Measurements from ENCODE around the gene IRF9.

Gene IRF9

GRCh38 chr14:24177891-24178290, 16.8 kb downstream of the IRF9 start:
- no peak for DNase-seq (ENCODE audit: low read depth in 2 of 2)

- DNase-seq (ENCODE audit: low read depth in 2 of 2) = no peak
Observed at GRCh38 chr14:24178399-24179178, 17.5 kb downstream of the IRF9 start.

- no peak for DNase-seq (ENCODE audit: low read depth in 2 of 2)
Observed at GRCh38 chr14:24179294-24179960, 18.4 kb downstream of the IRF9 start.

DNA sequence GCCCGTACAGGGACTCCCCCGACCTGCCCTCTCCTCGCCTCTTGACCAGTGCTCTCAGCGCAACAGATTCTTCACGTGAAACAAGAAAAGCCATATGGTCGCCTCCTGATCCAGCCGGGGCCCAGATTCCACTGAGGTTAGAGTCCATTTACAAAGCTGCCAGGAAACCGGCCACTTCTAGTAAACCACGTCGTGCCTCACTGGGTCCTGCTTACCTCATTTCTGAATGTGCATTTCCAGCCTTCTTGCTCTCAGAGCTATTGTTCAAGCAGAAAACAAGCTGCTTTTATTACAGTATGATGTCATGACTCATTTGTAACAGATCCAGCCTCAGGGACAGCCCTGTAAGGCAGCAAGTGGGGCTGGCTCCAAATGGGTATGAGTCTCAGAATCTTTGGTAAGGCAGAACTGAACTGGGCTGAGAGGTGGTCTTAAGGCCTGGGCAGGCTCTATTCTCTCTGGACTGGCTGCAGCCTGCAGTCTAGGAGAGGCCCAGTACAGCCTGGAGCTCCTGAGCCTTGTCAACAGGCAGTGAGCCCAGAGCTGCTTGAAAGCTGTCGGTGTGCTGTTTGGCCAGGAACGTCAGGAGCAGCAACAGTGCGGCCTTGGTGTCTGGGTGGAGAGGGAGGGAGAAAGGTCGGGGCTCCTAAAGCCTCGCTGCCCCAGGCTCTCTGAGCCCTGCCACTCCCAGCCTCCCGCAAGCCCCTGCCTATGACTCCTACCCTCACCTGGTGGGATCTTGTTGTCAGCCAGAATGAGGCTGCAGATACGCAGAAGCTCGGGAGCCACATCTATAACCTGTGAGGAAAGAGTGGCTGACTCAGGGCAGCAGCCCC, 19.1 kb downstream of the IRF9 start:
- peak in 1 of 2 experiments; percentile 20 for DNase-seq (ENCODE audit: low read depth in 2 of 2)

DNA sequence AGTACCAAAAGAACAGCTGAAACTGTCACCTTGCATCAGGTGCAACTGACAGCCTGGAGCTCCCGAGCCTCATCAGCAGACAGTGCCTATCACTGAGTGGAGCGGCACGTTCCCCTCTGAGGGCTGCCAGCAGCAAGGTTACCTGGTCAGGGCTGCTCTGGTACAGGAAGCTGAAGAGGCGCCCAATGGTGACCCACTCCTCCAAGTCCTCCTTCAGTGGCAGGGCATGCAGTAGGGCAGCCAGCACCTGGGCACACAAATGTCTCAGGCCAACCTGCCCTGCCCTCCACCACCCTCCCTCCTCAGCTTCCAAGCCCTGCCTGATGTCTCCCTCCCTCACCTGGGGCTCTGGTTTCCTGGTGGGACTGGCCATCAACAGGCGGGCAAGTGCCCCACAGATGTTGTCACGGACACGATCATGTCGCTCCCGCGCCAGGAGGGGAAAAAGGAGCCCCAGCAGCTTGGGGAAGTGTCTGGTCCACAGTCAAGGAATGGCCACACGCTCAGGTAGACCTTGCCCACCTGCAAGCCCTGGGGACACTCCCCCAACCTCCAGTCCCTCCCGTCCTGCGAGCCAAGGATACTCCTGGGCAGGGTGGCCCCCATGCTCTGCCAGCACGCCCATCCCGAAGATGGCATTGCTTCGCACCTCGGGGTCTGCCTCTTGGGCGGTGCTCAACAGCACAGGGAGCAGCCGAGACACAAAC, 20.5 kb downstream of the IRF9 start:
- no peak for DNase-seq (ENCODE audit: low read depth in 2 of 2)

DNA sequence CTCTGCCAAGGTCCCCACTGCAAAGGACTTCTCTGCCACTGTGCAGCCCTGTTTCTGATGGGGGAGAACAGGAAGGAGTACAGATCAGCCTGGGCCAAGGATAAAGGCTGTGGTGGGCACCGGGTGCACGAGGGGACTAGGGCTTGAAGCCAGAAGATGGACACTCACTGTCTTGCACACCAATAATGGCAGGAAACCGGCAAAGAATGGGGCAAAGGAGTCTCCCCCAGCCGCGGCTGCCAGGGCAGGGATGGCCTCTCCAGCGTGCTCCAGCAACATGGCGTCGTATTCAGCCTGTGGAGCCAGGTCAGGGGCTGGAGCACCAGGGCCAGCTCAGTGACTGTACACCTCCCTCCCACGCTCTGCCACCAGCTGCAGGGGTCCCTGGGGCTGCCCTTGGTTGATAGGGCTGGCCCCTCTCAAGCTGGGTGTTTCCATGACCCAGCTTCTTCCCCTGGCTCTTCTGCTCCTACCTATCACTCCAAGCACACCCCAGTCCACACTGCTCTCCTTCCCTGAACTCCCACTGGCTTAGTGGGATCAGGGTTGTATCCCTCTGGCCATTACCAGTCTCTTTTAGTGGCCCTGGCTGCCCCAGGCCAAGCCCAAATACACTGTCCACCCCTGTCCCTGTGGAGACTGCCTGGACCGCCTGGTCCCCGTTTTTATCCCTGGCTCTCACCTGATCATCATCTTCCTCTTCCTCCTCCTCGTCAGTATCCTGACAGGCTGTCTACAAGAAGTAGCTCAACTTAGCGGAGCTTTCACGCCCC, 21.2 kb downstream of the IRF9 start:
- DNase-seq (ENCODE audit: low read depth in 2 of 2) = no peak

- no peak for DNase-seq (ENCODE audit: low read depth in 2 of 2)
Observed at GRCh38 chr14:24183014-24183481, 22.0 kb downstream of the IRF9 start.

DNA sequence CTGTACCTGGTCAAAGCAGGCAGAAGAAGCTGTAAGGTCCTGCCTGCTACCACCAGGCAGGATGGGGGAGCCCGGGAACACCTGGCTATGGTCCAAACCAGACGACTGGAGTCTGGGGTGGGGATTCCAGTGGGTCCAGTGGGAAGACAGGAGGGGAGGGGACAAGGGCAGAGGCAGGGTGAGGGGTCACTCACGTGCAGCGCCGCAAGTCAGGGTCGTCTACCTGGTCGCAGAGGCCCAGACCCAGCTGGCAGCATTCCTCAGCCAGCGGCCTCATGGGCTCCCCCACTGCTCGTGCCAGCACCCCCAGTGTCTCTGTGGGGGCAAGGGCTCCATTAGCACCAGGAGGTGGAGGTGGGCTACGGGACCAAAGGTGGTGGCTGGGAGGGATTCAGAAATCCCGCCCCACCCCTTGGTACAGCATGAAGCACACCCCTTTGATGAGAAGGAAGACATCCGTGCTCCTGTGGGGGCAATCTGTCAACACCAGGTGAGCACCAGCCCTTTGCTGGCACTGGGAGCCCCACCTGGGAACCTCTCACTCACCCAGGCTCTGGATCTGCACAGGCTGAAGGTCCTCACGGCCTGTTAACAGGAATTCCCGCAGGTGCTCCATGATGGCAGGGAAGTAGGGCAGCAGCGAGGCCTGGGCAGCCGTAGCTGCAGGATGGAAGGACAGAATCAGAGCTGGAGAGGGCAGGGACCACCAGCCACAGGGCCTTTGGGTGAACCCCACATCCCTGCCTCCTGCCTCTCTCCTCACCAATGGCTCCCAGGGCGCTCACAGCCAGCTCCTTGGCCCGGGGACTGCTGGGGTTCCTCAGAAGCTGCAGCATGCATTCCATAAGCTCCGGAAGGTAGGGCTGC, 23.3 kb downstream of the IRF9 start:
- DNase-seq (ENCODE audit: low read depth in 2 of 2) = no peak

- DNase-seq (ENCODE audit: low read depth in 2 of 2) = no peak
Observed at GRCh38 chr14:24185026-24185425, 24.0 kb downstream of the IRF9 start.

DNA sequence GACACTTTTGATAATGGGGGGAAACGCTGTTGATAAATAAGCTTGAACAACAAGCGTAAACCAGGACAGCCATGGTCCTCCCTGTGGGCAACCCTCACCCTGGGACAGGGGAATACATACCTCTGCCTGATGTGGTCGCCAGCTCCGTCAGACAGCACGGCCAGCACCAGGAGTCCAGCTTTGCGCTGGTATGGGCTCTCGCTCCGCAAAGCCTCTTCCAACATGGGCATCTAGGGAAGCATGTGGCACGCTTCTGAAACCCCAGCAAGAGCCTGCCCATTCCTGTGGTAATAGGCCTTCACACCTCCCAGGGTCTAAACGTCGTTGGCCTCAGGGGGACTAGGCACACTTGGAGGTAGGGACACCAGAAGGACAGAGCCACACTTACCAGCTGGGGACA, 24.7 kb downstream of the IRF9 start:
- DNase-seq (ENCODE audit: low read depth in 2 of 2) = no peak

DNA sequence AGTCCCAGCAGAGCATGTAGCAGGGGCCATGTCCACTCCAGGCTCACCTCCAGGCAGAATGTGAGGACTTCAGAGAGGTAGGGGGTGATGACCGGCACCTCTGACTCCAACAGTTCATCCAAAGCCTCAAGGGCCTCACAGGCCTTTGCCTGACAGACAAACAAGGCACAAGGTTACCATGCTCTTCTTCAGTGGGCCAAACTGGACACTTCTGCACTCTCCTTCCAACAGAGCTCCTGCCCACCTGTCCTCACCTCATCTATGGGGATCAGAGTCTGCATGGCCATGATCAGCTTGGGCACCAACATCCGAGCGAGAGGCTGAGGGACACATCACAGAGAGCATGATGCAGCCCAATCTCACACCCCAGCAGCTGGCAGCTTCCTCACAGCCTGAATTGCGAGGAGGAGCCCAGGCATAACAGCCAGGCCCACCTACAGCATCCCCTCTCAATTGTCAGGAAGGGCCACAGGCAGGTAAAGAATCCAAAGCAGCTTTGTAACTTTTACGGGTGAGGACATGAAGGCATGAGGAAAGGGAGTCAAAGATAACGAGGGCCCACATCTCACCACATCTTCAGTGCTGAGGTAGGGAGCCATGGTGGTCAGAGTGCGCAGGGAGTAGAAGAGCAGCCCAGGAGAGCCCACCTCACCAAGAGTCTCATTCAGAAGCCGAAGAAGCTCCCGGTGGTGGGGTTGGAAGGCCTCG, 25.9 kb downstream of the IRF9 start:
- DNase-seq (ENCODE audit: low read depth in 2 of 2) = no peak

- DNase-seq (ENCODE audit: low read depth in 2 of 2) = no peak
Observed at GRCh38 chr14:24187539-24187915, 26.5 kb downstream of the IRF9 start.

- DNase-seq (ENCODE audit: low read depth in 2 of 2) = peak; percentile 94
Observed at GRCh38 chr14:24188251-24189058, 27.4 kb downstream of the IRF9 start, which contains the start of gene IPO4. TSS of gene IPO4 (minus strand) at chr14:24188816. CDS start at chr14:24188787, 29 bp downstream.

GRCh38 chr14:24189059-24189375, 28.0 kb downstream of the IRF9 start:
- DNase-seq (ENCODE audit: low read depth in 2 of 2) = no peak

DNA sequence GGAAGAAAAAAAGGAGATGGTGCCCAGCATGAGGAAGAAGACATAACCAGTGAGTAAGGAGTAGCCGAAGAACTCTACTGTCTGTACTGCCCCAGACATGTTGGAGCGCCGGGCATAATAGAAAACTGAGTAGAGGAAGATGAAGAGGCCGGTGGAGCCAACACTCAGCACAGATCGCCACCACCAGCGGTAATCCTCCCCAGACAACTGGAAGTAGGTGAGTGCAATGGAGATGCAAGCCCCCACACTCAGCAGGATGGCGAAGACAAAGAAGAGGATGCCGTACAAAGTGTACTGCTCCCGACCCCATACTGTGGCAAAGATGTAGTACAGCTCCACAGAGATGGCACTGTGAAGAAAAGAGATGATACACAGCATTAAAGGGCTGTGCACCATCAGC, 28.4 kb downstream of the IRF9 start:
- DNase-seq (ENCODE audit: low read depth in 2 of 2) = no peak

DNA sequence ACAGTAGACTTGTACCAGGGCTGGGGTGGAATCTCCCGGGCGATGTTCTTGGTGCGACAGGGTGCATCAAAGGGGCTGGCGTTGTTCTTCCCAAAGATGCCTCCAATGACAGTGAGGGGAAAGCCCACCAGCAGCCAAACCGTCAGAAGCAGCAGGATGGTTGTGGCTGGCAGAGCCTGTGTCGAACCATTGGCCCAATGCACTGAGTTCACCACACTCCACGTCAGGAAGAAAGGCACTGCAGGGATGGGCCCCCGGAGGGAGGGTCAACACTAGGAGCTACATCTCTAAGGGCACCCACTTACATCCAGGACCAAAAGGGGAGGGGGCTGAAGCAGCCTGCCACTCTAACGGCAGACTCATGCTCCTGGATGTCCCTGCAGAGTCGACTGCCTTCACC, 29.4 kb downstream of the IRF9 start:
- no peak for DNase-seq (ENCODE audit: low read depth in 2 of 2)

DNA sequence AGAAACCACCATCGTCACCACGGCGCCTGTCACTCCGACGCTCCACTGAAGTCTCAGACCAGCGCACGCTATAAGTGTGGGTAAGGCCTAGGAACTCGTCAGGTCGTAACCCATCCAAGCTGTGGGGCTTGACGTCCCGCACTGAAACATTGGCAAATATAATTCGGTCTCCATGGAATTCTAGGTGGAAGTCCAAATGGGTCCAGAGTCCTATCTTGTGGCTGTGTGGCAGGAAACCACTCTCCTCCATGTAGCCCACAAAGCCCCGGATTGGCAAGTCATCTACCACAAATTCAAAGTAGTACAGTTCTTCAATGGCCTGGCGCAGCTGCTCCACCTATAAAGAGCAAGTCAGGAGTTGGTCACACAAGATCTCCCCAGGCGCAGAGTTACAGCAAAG, 31.9 kb downstream of the IRF9 start:
- DNase-seq (ENCODE audit: low read depth in 2 of 2) = no peak

DNA sequence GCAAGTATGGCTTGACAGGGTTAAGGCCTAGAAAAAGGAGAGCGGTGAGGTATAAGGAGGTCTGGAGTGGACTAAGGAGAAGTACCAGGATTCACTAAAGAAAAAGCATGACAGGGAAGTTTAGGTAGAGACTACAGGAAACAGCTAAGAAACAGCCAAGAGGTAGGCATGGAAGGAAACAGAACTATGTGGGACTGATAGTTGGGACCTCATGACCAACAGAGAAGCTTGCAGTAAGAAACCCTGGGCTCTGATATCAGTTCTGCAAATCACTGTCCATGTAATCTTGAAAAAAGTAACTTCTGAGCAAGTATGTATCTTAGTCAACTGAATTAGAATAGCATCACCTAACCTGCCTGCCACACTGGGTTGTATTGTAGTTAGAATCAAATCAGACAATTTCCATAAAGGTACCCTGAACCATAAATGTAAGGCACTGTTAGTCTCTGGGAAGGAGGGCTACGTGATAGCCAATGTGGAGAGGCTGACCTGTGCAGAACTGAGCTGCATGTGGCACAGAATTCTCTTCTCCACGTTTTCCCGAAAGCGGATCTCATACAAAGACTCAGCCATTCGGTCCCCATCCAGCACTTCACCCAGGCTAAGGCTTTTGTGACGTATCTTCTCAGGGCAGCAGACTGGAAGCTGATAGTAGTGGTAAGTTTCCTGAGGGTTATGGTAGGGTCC, 33.3 kb downstream of the IRF9 start:
- DNase-seq (ENCODE audit: low read depth in 2 of 2) = no peak

Data from fibroblast of skin of left quadriceps (primary cell).